HG03354 (cell line): Measurements from ENCODE around the gene TMEM86A.

Experiments used
- ATAC-seq: cut with Tn5 transposase; IDR thresholded peaks from one replicate; pipeline ENCODE4 v1.9.1; 2021; ENCODE audit warnings: mild to moderate bottlenecking; ENCODE audit not compliant: unreplicated experiment, poor library complexity, severe bottlenecking

Gene TMEM86A

DNA sequence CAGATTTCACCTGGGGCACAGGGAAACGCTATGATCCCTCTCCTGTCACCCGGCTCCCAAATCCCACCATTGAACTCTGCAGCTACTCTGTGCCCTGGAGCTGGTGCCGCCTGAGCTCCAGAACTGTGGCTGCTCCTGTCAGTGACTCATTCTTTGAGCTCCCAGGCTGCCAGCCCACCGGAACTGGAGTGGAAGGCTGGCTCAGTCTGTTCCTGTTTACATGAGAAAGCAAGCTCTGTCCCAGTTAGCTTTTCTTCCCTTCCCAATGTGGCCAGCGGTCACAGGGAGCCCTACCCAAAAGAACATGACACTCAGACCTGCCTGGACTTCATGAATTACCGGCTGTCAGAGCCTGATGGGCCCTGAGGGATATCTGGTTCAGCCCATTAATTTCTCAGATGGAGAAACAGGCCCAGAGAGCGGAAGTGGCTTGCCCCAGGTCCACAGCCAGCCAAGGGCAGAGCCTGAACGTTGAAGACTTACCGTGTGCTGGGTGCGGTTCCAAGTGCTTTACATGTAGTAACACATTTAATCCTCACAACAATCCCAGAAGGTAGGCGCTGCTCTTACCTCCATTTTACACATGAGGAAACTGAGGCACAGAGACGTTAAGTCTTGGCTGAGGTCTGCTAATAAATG lies 51.2 kb downstream of the TMEM86A start:
- ATAC-seq = no peak

- ATAC-seq = no peak
These were observed 52.4 kb downstream of the TMEM86A start for GRCh38 chr11:18750944-18751343.

- no peak for ATAC-seq
These were observed 53.9 kb downstream of the TMEM86A start for GRCh38 chr11:18752502-18752901.

DNA sequence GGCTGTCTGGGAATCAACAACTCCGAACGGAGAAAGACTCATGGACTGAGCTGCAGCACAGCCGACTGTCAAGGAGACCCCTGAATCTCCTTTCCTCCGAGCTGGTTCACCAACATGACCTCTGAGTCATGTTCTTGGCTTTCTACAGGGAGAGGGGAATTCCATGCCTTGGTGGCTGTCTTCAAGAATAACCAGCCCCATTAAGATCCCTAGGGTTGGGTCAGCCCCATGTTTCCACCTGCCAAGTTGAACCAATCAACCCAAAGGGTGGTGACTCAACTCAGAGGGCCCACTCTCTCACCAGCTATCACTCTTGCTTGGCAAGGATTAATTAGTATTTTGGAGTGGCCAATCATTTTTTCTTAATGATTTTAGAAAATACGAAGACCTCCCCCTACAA lies 55.7 kb downstream of the TMEM86A start:
- no peak for ATAC-seq
